RWPE1 (cell line): ENCODE results near the gene ABCB9.

Experiments used
- CTCF ChIA-PET: fragments of 350-600 bp; sonication (Branson Sonifier 250); formaldehyde crosslinking; extraction: SDS; loops from one replicate; lab custom pipeline; 2021; lab: Yijun Ruan, JAX
- POLR2A ChIA-PET: fragments of 400-600 bp; formaldehyde crosslinking; extraction: SDS; loops from one replicate; lab custom pipeline; 2020; ENCODE audit warnings: antibody characterized with exemption; ENCODE audit not compliant: low non-redundant PET; lab: Yijun Ruan, JAX
- DNase-seq: peaks from one replicate; pipeline ENCODE4 v3.0.0; 2012; ENCODE audit warnings: low spot score
- H3K27ac ChIP-seq: fragments of 450-650 bp; 2 replicates; pipeline ENCODE4 v1.5.1; 2017
- CTCF ChIP-seq: fragments of 450-650 bp; conservative IDR thresholded peaks from 2 replicates; pipeline ENCODE4 v1.5.1; 2017; ENCODE audit warnings: low read depth, mild to moderate bottlenecking

Gene ABCB9

GRCh38 chr12:122966743-122967550 is 684 bp upstream of the ABCB9 start:
- ChIA-PET CTCF (interaction anchor here (0.5 kb wide), 1 partner anchor 247 kb away, joined by 6 read pairs; no protein-coding TSS in a partner anchor), POLR2A (interaction anchor here (0.6 kb wide), 1 partner anchor 10 kb away, joined by 3 read pairs; no protein-coding TSS in a partner anchor)
- TF ChIP-seq CTCF = no peak
- DNase-seq = no peak
- H3K27ac ChIP-seq = peak overlapping the region; percentile 71

- DNase-seq = no peak
- POLR2A ChIA-PET = interaction anchor here (0.6 kb wide), 1 partner anchor 1941 kb away, joined by 4 read pairs; no protein-coding TSS in a partner anchor
- CTCF ChIA-PET = interaction anchor here (0.7 kb wide), 1 partner anchor 72 kb away, joined by 3 read pairs; no protein-coding TSS in a partner anchor
- TF ChIP-seq CTCF = no peak
- peak overlapping the region; percentile 71 for H3K27ac ChIP-seq
Observed at GRCh38 chr12:122965321-122965751, 927 bp downstream of the ABCB9 start.

DNA sequence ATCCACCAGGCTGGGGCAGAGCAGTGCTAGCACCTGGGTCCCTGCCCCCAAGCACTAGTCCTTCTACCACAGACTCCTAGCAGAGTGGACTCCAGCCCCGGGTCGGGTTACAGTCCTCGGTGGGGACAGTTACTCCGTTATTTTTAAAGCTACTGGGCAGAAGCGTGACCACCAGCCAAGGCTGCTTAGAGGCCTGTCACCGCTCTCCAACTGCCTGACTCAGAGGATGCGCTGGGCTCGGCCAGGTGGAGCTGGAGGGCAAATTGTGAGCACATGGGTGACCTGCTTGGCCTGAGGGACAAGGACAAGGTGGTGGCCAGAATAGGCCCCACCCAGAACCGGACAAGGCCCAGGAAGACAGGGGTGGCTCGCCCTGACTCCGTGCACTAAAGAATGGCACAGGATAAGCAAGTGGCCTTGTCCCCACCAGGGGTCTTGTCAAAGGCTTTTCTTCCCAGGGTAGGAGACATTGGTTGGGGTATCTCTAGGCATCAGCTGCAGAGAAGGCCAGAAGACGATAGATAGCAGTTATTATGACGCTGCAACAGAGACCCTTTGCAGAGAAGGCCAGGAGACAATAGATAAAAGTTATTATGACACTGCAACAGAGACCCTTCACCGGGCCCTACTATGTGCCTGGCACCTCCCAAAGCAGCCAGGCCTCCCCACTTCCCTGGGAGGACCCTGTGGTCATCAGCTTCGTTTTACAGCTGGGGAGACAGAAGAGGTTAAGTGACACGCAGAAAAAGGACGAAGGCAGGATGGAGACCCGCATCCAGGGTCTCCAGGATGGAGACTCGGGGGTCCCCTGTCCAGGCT is 1.6 kb downstream of the ABCB9 start:
- DNase-seq = no peak
- POLR2A ChIA-PET = interaction anchor here (0.6 kb wide), 1 partner anchor 1942 kb away, joined by 4 read pairs; no protein-coding TSS in a partner anchor
- TF ChIP-seq CTCF = no peak
- peak overlapping the region; percentile 71 for H3K27ac ChIP-seq
- CTCF ChIA-PET = interaction anchor here (0.7 kb wide), 1 partner anchor 71 kb away, joined by 3 read pairs; no protein-coding TSS in a partner anchor

GRCh38 chr12:122963941-122964265 is 2.4 kb downstream of the ABCB9 start:
- no peak for TF ChIP-seq CTCF
- ChIA-PET POLR2A (no interaction called here), CTCF (no interaction called here)
- DNase-seq = no peak
- peak overlapping the region; percentile 71 for H3K27ac ChIP-seq

- peak overlapping the region; percentile 60 for H3K27ac ChIP-seq
- no peak for TF ChIP-seq CTCF
- CTCF ChIA-PET = interaction anchor here (0.6 kb wide), 2 partner anchors 39 to 94 kb away, joined by 3 to 4 read pairs; no protein-coding TSS in a partner anchor
- no peak for DNase-seq
- POLR2A ChIA-PET = no interaction called here
Observed at GRCh38 chr12:122961531-122962329, 4.5 kb downstream of the ABCB9 start.

DNA sequence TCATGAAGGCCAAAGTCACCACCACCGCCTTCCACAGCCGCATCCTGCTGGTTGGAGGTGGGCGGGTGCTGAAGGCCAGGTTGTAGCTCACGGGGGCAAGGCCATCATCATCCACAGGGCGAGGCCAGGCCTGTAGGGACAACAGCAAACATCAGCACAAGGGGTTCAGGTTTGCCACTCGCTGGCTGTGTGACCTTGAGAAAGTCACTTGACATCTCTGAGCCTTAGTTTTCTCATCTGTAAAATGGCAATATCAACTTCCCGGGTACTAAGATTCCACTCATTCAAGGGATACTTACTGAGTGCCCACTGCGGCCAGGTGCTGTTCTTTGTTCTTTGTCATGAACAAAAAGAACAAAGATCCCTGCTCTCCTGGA is 6.1 kb downstream of the ABCB9 start:
- H3K27ac ChIP-seq = peak overlapping the region; percentile 4; the same call in 1 of the 2 replicates
- POLR2A ChIA-PET = no interaction called here
- CTCF ChIA-PET = no interaction called here
- DNase-seq = no peak
- TF ChIP-seq CTCF = no peak
